ENCODE measurements around the gene HEATR5A. TPM values are rescaled to one million over a fixed set of nuclear protein-coding genes. Genes with fewer than 3 reads are reported as not detected.
A peak's percentile ranks its signal among the peaks of the same experiment; 100 is the strongest.
"Not testable (repeated sequence)": the region's sequence is repeated elsewhere in the genome, so short reads cannot be mapped to it uniquely, and the experiment has no call there.

The HEATR5A gene
- total RNA-seq, 6 experiments from 2014 or later, result 59.7 to 83.3 (median 66.4) TPM

DNA sequence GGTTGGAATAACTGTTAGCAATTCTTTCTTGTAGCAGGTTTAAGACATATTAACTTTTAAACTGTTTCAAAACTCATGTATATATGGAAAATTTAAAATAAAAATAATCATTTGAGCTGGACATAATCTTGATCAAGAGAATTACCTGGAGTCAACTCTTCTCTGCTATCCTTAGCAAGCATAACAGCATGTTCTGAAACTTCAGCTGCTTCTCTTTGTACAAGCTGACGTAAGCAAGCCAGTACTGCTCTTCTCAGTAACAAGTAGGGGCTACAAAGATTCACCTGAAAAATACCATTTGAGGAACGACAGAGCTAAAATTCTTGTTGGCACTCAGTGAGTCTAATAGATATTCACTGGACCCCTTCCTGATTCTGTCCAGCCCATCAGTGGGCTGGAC lies 83.0 kb downstream of the HEATR5A start:
- Mint-ChIP-seq H3K36me3 (ENCODE audit: low read depth) (peaks cover 19% of the 10 kb centered on the region), H3K27me3 (ENCODE audit: insufficient read depth) (no peaks in the 10 kb centered on the region; the same call in 1 of the 2 replicates), H3K27ac (no peak overlapping the region), H3K4me3 (no peak overlapping the region), H3K4me1 (ENCODE audit: low read depth) (peaks cover 22% of the 10 kb centered on the region), H3K9me3 (peaks cover 2% of the 10 kb centered on the region; the same call in 1 of the 2 replicates)
- no peak for DNase-seq
- TF ChIP-seq, protein P1, sequence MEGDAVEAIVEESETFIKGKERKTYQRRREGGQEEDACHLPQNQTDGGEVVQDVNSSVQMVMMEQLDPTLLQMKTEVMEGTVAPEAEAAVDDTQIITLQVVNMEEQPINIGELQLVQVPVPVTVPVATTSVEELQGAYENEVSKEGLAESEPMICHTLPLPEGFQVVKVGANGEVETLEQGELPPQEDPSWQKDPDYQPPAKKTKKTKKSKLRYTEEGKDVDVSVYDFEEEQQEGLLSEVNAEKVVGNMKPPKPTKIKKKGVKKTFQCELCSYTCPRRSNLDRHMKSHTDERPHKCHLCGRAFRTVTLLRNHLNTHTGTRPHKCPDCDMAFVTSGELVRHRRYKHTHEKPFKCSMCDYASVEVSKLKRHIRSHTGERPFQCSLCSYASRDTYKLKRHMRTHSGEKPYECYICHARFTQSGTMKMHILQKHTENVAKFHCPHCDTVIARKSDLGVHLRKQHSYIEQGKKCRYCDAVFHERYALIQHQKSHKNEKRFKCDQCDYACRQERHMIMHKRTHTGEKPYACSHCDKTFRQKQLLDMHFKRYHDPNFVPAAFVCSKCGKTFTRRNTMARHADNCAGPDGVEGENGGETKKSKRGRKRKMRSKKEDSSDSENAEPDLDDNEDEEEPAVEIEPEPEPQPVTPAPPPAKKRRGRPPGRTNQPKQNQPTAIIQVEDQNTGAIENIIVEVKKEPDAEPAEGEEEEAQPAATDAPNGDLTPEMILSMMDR (IDR thresholded peaks at IDR 0.05), result no peak

DNA sequence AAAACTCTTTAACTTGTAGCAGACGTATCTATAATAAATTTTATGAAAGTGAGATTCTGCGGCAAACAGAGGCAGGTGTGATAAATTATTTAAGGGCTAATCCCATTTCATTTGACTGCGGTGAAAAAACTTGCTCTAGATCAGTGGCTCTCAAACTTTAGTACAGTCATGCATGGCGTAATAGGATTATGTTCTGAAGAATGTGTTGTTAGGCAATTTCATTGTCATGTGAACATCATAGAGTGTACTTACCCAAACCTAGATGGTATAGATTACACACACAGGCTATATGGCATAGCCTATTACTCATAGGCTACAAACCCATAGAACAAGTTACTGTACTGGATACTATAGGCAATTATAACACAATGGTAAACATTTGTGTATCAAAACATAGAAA lies 83.7 kb downstream of the HEATR5A start:
- Mint-ChIP-seq H3K27ac (no peak overlapping the region), H3K27me3 (ENCODE audit: insufficient read depth) (no peaks in the 10 kb centered on the region; the same call in 1 of the 2 replicates), H3K4me3 (no peak overlapping the region), H3K4me1 (ENCODE audit: low read depth) (peaks cover 22% of the 10 kb centered on the region), H3K9me3 (peaks cover 8% of the 10 kb centered on the region; the same call in 1 of the 2 replicates), H3K36me3 (ENCODE audit: low read depth) (peaks cover 25% of the 10 kb centered on the region)
- TF ChIP-seq, protein P1 (IDR thresholded peaks at IDR 0.05), result no peak
- peak; percentile 48 for DNase-seq

DNA sequence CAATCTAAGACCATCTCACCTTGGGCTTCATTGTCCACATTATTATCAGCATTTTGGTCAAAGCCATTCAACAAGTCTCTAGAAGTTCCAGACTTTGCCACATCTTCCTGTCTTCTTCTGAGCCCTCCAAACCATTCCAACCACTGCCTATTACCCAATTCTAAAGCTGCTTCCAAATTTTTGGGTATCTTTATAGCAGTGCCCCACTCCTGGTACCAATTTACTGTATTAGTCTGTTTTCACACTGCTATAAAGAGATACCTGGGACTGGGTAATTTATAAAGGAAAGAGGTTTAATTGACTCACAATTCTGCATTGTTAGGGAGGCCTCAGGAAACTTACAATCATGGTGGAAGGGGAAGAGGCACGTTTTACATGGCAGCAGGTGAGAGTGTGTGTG lies 89.0 kb downstream of the HEATR5A start:
- H3K4me3 Mint-ChIP-seq; H3K4me1 Mint-ChIP-seq (ENCODE audit: low read depth); DNase-seq; H3K27ac Mint-ChIP-seq; H3K27me3 Mint-ChIP-seq (ENCODE audit: insufficient read depth): not testable (repeated sequence)
- Mint-ChIP-seq H3K36me3 (ENCODE audit: low read depth) (peaks cover 44% of the 10 kb centered on the region), H3K9me3 (peaks cover 17% of the 10 kb centered on the region)

DNA sequence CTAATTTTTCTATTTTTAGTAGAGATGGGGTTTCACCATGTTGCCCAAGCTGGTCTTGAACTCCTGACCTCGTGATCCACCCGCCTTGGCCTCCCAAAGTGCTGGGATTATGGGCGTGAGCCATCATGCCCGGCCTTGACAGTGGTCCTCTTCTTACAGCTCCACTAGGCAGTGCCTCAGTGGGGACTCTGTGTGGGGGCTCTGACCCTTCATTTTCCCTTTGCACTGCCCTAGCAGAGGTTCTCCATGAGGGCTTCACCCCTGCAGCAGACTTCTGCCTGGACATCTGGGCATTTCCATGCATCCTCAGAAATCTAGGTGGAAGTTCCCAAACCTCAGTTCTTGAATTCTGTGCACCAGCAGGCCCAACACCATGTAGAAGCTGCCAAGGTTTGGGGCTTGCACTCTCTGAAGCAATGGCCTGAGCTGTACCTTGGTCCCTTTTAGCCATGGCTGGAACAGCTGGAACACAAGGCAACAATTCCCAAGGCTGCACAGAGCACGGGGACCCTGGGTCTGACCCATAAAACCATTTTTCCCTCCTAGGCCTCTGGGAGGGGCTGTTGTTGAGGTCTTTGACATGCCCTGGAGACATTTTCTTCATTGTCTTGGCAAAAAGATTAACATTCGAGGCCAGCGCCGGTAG lies 90.4 kb downstream of the HEATR5A start:
- H3K4me1 Mint-ChIP-seq (ENCODE audit: low read depth); H3K27me3 Mint-ChIP-seq (ENCODE audit: insufficient read depth); H3K27ac Mint-ChIP-seq; DNase-seq; H3K4me3 Mint-ChIP-seq: not testable (repeated sequence)
- Mint-ChIP-seq H3K36me3 (ENCODE audit: low read depth) (peaks cover 43% of the 10 kb centered on the region), H3K9me3 (peaks cover 17% of the 10 kb centered on the region)

DNA sequence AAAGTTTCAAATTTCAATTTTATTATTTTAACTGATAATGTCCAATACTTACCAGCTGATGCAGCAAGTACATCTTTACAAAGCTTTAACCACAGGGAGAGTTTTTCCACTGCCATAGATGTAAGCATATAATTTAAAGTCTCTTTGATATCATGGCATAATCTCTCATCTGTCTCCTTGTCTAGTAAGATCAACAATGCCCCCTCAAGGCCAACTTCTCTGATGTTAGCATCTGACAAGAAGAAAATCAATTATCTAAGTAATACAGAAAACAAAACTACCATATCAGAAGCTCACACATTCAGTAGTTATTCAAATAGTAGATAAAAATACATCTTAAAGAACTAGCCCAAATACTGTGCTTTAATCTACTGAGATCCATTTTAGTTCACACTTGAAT lies 94.2 kb downstream of the HEATR5A start:
- Mint-ChIP-seq H3K27me3 (ENCODE audit: insufficient read depth) (peaks cover 4% of the 10 kb centered on the region), H3K36me3 (ENCODE audit: low read depth) (peaks cover 17% of the 10 kb centered on the region), H3K9me3 (peaks cover 4% of the 10 kb centered on the region), H3K4me3 (no peak overlapping the region), H3K4me1 (ENCODE audit: low read depth) (peaks cover 9% of the 10 kb centered on the region; the same call in 1 of the 2 replicates), H3K27ac (no peak overlapping the region)
- TF ChIP-seq, protein P1 (IDR thresholded peaks at IDR 0.05), result peak; percentile 35; the same call in 1 of the 2 replicates
- no peak for DNase-seq

DNA sequence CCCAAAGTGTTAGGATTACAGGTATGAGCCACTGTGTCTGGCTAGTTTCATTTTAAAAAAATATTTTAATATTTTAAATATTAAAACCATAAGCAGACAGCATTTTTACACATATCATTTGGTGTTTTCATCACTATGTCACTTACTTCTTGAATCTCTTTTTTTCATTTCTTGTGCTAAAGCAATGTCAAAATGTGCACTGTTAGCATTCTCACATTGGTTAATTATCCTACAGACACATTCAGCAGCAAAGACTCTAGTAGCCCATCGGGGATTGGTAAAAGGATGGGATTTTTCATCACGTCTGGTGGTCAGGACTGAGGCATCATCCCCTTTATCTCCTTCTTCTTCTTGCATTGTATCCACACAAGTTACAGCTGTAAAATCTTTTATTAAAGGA lies 96.9 kb downstream of the HEATR5A start:
- DNase-seq, result no peak
- Mint-ChIP-seq H3K4me1 (ENCODE audit: low read depth) (peaks cover 9% of the 10 kb centered on the region; the same call in 1 of the 2 replicates), H3K9me3 (no peaks in the 10 kb centered on the region), H3K27ac (no peak overlapping the region), H3K36me3 (ENCODE audit: low read depth) (no peaks in the 10 kb centered on the region; the same call in 1 of the 2 replicates), H3K27me3 (ENCODE audit: insufficient read depth) (no peaks in the 10 kb centered on the region), H3K4me3 (no peak overlapping the region)
- TF ChIP-seq, protein P1 (IDR thresholded peaks at IDR 0.05), result no peak
